CD14-positive monocyte (primary cell): ENCODE results near the gene QSER1. TPM values are rescaled to one million over a fixed set of nuclear protein-coding genes. Genes with fewer than 3 reads are reported as not detected.

Experiments used
- DNase-seq, 3 donors: peaks; one replicate each; pipeline ENCODE4 v3.0.0-alpha.2; 2011 to 2022
- H2AFZ ChIP-seq: 2 replicates; pipeline ENCODE4 v1.6.0; 2012; ENCODE audit warnings: mild to moderate bottlenecking, low read depth, low read length, inconsistent platforms; ENCODE audit not compliant: insufficient read depth, poor library complexity, severe bottlenecking
- H3K27ac ChIP-seq, 2 donors: 1 replicate in 1 of 2; 2 replicates in 1 of 2; pipeline ENCODE4 v1.5.1; 2012 to 2013; ENCODE audit warnings: low read length in 2 of 2, control low read depth in 1 of 2, inconsistent platforms in 1 of 2, low read depth in 1 of 2, mild to moderate bottlenecking in 1 of 2
- H3K27me3 ChIP-seq, 2 donors: one replicate each; pipeline versions ENCODE4 v1.6.0 to v1.6.1; 2011 to 2013; ENCODE audit warnings: low read length in 2 of 2; ENCODE audit not compliant: control insufficient read depth in 2 of 2, insufficient read depth in 2 of 2
- H3K36me3 ChIP-seq, 2 donors: replicated peaks in 1 of 2; 1 replicate in 1 of 2; 2 replicates in 1 of 2; pipeline versions ENCODE4 v1.5.1 to v1.6.1; 2012 to 2013; ENCODE audit warnings: low read length in 2 of 2, control low read depth in 1 of 2, inconsistent platforms in 1 of 2, mild to moderate bottlenecking in 1 of 2; ENCODE audit not compliant: insufficient read depth in 2 of 2, control insufficient read depth in 1 of 2
- H3K4me1 ChIP-seq, 2 donors: 1 replicate in 1 of 2; 2 replicates in 1 of 2; pipeline versions ENCODE4 v1.5.1 to v1.6.1; 2012 to 2013; ENCODE audit warnings: low read length in 2 of 2, control low read depth in 1 of 2, inconsistent platforms in 1 of 2, mild to moderate bottlenecking in 1 of 2, moderate library complexity in 1 of 2; ENCODE audit not compliant: insufficient read depth in 2 of 2, control insufficient read depth in 1 of 2
- H3K4me2 ChIP-seq: replicated peaks from 2 replicates; pipeline ENCODE3; 2012; ENCODE audit warnings: low read length, moderate library complexity, mild to moderate bottlenecking; ENCODE audit not compliant: poor library complexity, severe bottlenecking; ENCODE audit errors: extremely low read depth
- H3K4me3 ChIP-seq, 3 experiments: fragments of 200-600 bp in 1 of 3; sonication (generic) in 1 of 3; replicated peaks in 1 of 3; 1 replicate in 2 of 3; 2 replicates in 1 of 3; pipeline ENCODE4 v1.5.1; 2011 to 2013; ENCODE audit warnings: low read length in 3 of 3, mild to moderate bottlenecking in 3 of 3, control low read depth in 2 of 3, low read depth in 2 of 3, inconsistent platforms in 1 of 3, moderate library complexity in 1 of 3
- H3K79me2 ChIP-seq: 2 replicates; pipeline ENCODE4 v1.6.0; 2012; ENCODE audit warnings: mild to moderate bottlenecking, control low read depth, inconsistent platforms, low read length, moderate library complexity; ENCODE audit not compliant: insufficient read depth
- H3K9ac ChIP-seq: 2 replicates; pipeline ENCODE4 v1.6.0; 2017; ENCODE audit warnings: low read length, mild to moderate bottlenecking; ENCODE audit not compliant: insufficient read depth, poor library complexity, severe bottlenecking
- H3K9me3 ChIP-seq, 2 donors: replicated peaks in 1 of 2; 1 replicate in 1 of 2; 2 replicates in 1 of 2; pipeline versions ENCODE4 v1.5.1 to v1.6.1; 2012 to 2013; ENCODE audit warnings: low read length in 2 of 2, control low read depth in 1 of 2; ENCODE audit not compliant: control insufficient read depth in 1 of 2, insufficient read depth in 1 of 2
- H4K20me1 ChIP-seq: 2 replicates; pipeline ENCODE4 v1.6.0; 2012; ENCODE audit warnings: mild to moderate bottlenecking, low read length, control low read depth, moderate library complexity; ENCODE audit not compliant: insufficient read depth
- H3K27ac Mint-ChIP-seq, 7 donors: one replicate each; pipeline ENCODE4 v1.8.0; 2020; ENCODE audit warnings: mild to moderate bottlenecking in 7 of 7, mixed read lengths in 7 of 7, moderate library complexity in 6 of 7, inconsistent platforms in 2 of 7
- H3K27me3 Mint-ChIP-seq, 3 donors: one replicate each; pipeline ENCODE4 v1.8.0; 2021 to 2022; ENCODE audit warnings: low read depth in 3 of 3, mild to moderate bottlenecking in 3 of 3, mixed read lengths in 3 of 3, moderate library complexity in 3 of 3, inconsistent platforms in 1 of 3
- H3K36me3 Mint-ChIP-seq, 2 donors: one replicate each; pipeline ENCODE4 v1.8.0; 2020; ENCODE audit warnings: mixed read lengths in 2 of 2, inconsistent platforms in 1 of 2, mild to moderate bottlenecking in 1 of 2
- H3K4me1 Mint-ChIP-seq: one replicate; pipeline ENCODE4 v1.8.0; 2020; ENCODE audit warnings: mild to moderate bottlenecking, mixed read lengths
- H3K4me3 Mint-ChIP-seq, 2 donors: one replicate each; pipeline ENCODE4 v1.8.0; 2020; ENCODE audit warnings: mild to moderate bottlenecking in 2 of 2, mixed read lengths in 2 of 2, moderate library complexity in 1 of 2
- H3K9me3 Mint-ChIP-seq, 7 donors: one replicate each; pipeline ENCODE4 v1.8.0; 2020 to 2022; ENCODE audit warnings: mixed read lengths in 7 of 7, mild to moderate bottlenecking in 6 of 7, moderate library complexity in 6 of 7, inconsistent platforms in 2 of 7
- WGBS: methylation state at CpG from one replicate; pipeline ENCODE4 v1.1.5; 2013; ENCODE audit warnings: missing lambda C conversion rate; ENCODE audit not compliant: insufficient coverage; 5-methylcytosine and 5-hydroxymethylcytosine counted together
- intact Hi-C, 2 donors: fragments of 100-400 bp; cut with micrococcal nuclease; formaldehyde crosslinking; loops; one replicate each; pipeline versions ENCODE4 v1.15.0 to v1.15.1; 2023
- polyA plus RNA-seq, 3 donors: library from polyadenylated mRNA; depleted of rRNA in 1 of 3; unstranded in 2 of 3; stranded (reverse) in 1 of 3; fragments of 300-500 nt in 2 of 3; fragments of >200 nt in 1 of 3; fragmentation: Illumina TruSeq in 2 of 3; gene quantifications; 1 replicate in 2 of 3; 2 replicates in 1 of 3; pipeline ENCODE4 v1.2.3, GENCODE V29; 2012 to 2021
- TF ChIP-seq, protein P1 (sequence below): fragments of 200-600 bp; IDR thresholded peaks from one replicate; pipeline ENCODE4 v1.8.0; 2022; ENCODE audit warnings: antibody characterized with exemption, mild to moderate bottlenecking

The QSER1 gene
- polyA plus RNA-seq, 3 donors, result 1.1 to 7.0 (median 2.5) TPM

DNA sequence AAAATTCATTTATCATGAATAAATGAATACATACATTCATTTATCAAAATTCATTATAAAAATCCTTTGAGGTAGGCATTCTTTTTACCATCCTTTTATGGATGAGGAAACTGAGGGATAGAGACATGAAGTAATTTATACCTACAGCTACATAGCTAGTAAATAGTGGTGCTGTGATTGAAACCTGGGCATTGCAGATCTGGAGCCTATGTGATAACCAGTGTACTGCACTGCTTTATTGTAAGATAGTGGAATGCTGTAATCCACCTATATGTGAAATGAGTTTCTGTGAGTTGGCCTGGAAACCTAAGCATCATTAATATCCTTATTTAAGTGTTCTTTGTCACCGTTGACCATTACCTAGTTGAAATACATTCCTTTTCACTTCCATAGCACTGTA, 4.5 kb downstream of the QSER1 start:
- Histone ChIP-seq H3K79me2 (peaks cover 90% of the 10 kb centered on the region), H3K36me3 (peaks cover 0 to 9% of the 10 kb centered on the region in 2 donors), H4K20me1 (peaks cover 9% of the 10 kb centered on the region), H3K4me3 (no peak overlapping the region), H3K27ac (no peak overlapping the region), H3K4me2 (no peak overlapping the region), H3K9ac (no peak overlapping the region), H3K27me3 (no peaks in the 10 kb centered on the region), H3K4me1 (peaks cover 15 to 25% of the 10 kb centered on the region in 2 donors), H2AFZ (no peak overlapping the region), H3K9me3 (no peaks in the 10 kb centered on the region)
- H3K27me3 Mint-ChIP-seq, result peaks cover 0 to 2% (median 0%) of the 10 kb centered on the region in 3 donors
- no peak overlapping the region for H3K27ac Mint-ChIP-seq
- H3K4me1 Mint-ChIP-seq, result peaks cover 34% of the 10 kb centered on the region
- no peak for DNase-seq
- TF ChIP-seq, protein P1, sequence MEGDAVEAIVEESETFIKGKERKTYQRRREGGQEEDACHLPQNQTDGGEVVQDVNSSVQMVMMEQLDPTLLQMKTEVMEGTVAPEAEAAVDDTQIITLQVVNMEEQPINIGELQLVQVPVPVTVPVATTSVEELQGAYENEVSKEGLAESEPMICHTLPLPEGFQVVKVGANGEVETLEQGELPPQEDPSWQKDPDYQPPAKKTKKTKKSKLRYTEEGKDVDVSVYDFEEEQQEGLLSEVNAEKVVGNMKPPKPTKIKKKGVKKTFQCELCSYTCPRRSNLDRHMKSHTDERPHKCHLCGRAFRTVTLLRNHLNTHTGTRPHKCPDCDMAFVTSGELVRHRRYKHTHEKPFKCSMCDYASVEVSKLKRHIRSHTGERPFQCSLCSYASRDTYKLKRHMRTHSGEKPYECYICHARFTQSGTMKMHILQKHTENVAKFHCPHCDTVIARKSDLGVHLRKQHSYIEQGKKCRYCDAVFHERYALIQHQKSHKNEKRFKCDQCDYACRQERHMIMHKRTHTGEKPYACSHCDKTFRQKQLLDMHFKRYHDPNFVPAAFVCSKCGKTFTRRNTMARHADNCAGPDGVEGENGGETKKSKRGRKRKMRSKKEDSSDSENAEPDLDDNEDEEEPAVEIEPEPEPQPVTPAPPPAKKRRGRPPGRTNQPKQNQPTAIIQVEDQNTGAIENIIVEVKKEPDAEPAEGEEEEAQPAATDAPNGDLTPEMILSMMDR, result no peak
- intact Hi-C loops, result loop anchor here in 1 of 2 donors (10.0 kb wide), 1 partner anchor 312 kb away; the partner anchor contains the start of gene EIF3M
- H3K4me3 Mint-ChIP-seq, result no peak overlapping the region
- peaks cover 2 to 18% of the 10 kb centered on the region in 2 donors for H3K36me3 Mint-ChIP-seq
- WGBS, result 100% methylated on average over 1 of the region's 1 CpG
- peaks cover 0 to 4% (median 0%) of the 10 kb centered on the region in 7 donors for H3K9me3 Mint-ChIP-seq

DNA sequence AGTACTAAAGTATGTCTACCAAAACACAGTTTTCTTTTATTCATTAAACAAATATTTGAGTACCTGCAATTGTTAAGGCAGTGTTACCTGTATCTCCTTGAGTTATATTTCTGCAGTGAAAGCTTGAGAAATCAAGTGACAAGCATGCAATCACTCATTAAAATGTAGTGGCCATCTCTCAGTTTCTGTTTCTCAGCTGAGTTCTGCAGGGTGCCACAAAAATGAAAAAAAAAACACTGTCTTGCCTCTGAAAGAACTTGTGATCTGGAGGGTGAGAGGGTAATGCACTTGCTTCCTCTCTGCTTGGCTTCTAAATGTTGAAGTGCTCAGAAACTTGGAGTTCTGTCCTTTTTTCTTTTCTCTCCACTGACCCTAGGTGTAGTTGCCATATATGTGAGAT, 6.8 kb downstream of the QSER1 start:
- Mint-ChIP-seq H3K27ac (peak overlapping the region in 1 of 7 donors; percentile 17), H3K9me3 (no peaks in the 10 kb centered on the region), H3K36me3 (peaks cover 2 to 21% of the 10 kb centered on the region in 2 donors), H3K27me3 (no peaks in the 10 kb centered on the region), H3K4me1 (peaks cover 34% of the 10 kb centered on the region), H3K4me3 (no peak overlapping the region)
- Histone ChIP-seq H3K9me3 (no peaks in the 10 kb centered on the region), H3K27ac (peak overlapping the region in 1 of 2 donors; percentile 24), H4K20me1 (peaks cover 30% of the 10 kb centered on the region), H3K9ac (no peak overlapping the region), H2AFZ (no peak overlapping the region), H3K4me2 (no peak overlapping the region), H3K27me3 (no peaks in the 10 kb centered on the region), H3K36me3 (peaks cover 0 to 9% of the 10 kb centered on the region in 2 donors), H3K79me2 (peaks cover 99% of the 10 kb centered on the region), H3K4me1 (peaks cover 14 to 21% of the 10 kb centered on the region in 2 donors), H3K4me3 (no peak overlapping the region)
- no peak for DNase-seq
- intact Hi-C loops, result loop anchor here in 1 of 2 donors (10.0 kb wide), 1 partner anchor 315 kb away; the partner anchor contains the start of gene EIF3M
- TF ChIP-seq, protein P1, result no peak
